Measurements from ENCODE around the gene FREM1. TPM values are rescaled to one million over a fixed set of nuclear protein-coding genes. Genes with fewer than 3 reads are reported as not detected.
A peak's percentile ranks its signal among the peaks of the same experiment; 100 is the strongest.

The FREM1 gene
- total and polyA plus RNA-seq, 2 of the 13 experiments (the other 11 are each of a cell fraction or from before 2014, with no cell fraction given), result 64.3 to 202 TPM

GRCh38 chr9:14775917-14776316, 134.3 kb downstream of the FREM1 start:
- in situ Hi-C loops (cut with HindIII; ENCODE audit: extremely low pct_ligation_motif_present, low pct_unique_long_range_greater_than_20kb), result loop anchor here (10.0 kb wide), 1 partner anchor 161 kb away; no protein-coding TSS in a partner anchor
- H3K4me1 ChIP-seq (ENCODE audit: insufficient read depth, low read length), result 0 out of 2 replicates have a peak, but pooled peaks cover 5% of the 10 kb centered on the region
- 84% methylated on average over 5 of the region's 7 CpGs for WGBS (ENCODE audit: low lambda C conversion rate)
- ChIA-PET CTCF (ENCODE audit: low intra/inter-chr PET ratio, low total read pairs) (no interaction called here), POLR2A (no interaction called here)
- H2AFZ ChIP-seq (ENCODE audit: low read length), result no peak overlapping the region
- intact Hi-C loops (cut with micrococcal nuclease; ENCODE audit: unreplicated experiment), result no loop called here
- no peaks in the 10 kb centered on the region for H3K9me3 ChIP-seq (ENCODE audit: low read length)
- no peak overlapping the region for H3K4me2 ChIP-seq (ENCODE audit: low read depth, low read length)
- H3K79me2 ChIP-seq (ENCODE audit: insufficient read depth, low read length), result no peaks in the 10 kb centered on the region
- FAIRE-seq, result no peak
- H4K20me1 ChIP-seq (ENCODE audit: insufficient read depth, low read length), result no peaks in the 10 kb centered on the region
- no peaks in the 10 kb centered on the region for H3K27me3 ChIP-seq (ENCODE audit: control insufficient read depth in 1 of 2, insufficient read depth in 2 of 2, low read length in 2 of 2)
- BruUV-seq (replicated peaks), result no TSS peak
- no peak for DNase-seq (ENCODE audit: low spot score)
- ATAC-seq, result peak; percentile 41
- no peak overlapping the region for H3K4me3 ChIP-seq (replicated peaks in 1 of 3; ENCODE audit: insufficient read depth in 1 of 3, low read depth in 2 of 3, low read length in 3 of 3)
- no peak overlapping the region for H3K9ac ChIP-seq (ENCODE audit: insufficient read depth, low read depth, low read length)
- H3K36me3 ChIP-seq (replicated peaks in 1 of 2; ENCODE audit: control insufficient read depth in 1 of 2, insufficient read depth in 2 of 2, low read length in 2 of 2), result peaks cover 1 to 36% of the 10 kb centered on the region in 2 experiments; a peak in 3 of 5 replicates
- H3K27ac ChIP-seq (ENCODE audit: extremely low read length, insufficient read depth, low read length), result no peak overlapping the region
- TF ChIP-seq KIAA2018 (CRISPR knock-in tag; IDR thresholded peaks at IDR 0.05; ENCODE audit: borderline replicate concordance) (no peak), ZNF781 (CRISPR knock-in tag; IDR thresholded peaks at IDR 0.05; ENCODE audit: borderline replicate concordance, not compliant biosample characterization) (no peak), ZNF138 (CRISPR knock-in tag; IDR thresholded peaks at IDR 0.05; ENCODE audit: low read depth) (no peak), ZNF546 (CRISPR knock-in tag; conservative IDR thresholded peaks at IDR 0.05) (no peak), SYNCRIP (IDR thresholded peaks at IDR 0.05; ENCODE audit: insufficient read depth, low read depth, low read length) (no peak), ARID2 (CRISPR knock-in tag; IDR thresholded peaks at IDR 0.05; ENCODE audit: borderline replicate concordance) (no peak), HCFC1 (IDR thresholded peaks at IDR 0.05; ENCODE audit: low read depth, low read length) (no peak), ZNF775 (CRISPR knock-in tag; IDR thresholded peaks at IDR 0.05; ENCODE audit: borderline replicate concordance) (no peak), AGO2 (optimal IDR thresholded peaks at IDR 0.05; ENCODE audit: low read depth, low read length) (peak; percentile 88), ZNF605 (CRISPR knock-in tag; IDR thresholded peaks at IDR 0.05) (no peak), IRX3 (CRISPR knock-in tag; IDR thresholded peaks at IDR 0.05; ENCODE audit: borderline replicate concordance, low read depth) (no peak)
- TF ChIP-seq, protein P1, sequence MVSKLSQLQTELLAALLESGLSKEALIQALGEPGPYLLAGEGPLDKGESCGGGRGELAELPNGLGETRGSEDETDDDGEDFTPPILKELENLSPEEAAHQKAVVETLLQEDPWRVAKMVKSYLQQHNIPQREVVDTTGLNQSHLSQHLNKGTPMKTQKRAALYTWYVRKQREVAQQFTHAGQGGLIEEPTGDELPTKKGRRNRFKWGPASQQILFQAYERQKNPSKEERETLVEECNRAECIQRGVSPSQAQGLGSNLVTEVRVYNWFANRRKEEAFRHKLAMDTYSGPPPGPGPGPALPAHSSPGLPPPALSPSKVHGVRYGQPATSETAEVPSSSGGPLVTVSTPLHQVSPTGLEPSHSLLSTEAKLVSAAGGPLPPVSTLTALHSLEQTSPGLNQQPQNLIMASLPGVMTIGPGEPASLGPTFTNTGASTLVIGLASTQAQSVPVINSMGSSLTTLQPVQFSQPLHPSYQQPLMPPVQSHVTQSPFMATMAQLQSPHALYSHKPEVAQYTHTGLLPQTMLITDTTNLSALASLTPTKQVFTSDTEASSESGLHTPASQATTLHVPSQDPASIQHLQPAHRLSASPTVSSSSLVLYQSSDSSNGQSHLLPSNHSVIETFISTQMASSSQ (IDR thresholded peaks at IDR 0.05; ENCODE audit: low read depth), result no peak
- TF ChIP-seq, protein P1 (CRISPR knock-in tag; IDR thresholded peaks at IDR 0.05; ENCODE audit: borderline replicate concordance), result no peak
